H1 (cell line): Measurements from ENCODE around the gene LKAAEAR1. TPM values are rescaled to one million over a fixed set of nuclear protein-coding genes. Genes with fewer than 3 reads are reported as not detected.

Experiments
- CTCF ChIA-PET: fragments of 300-600 bp; sonication (Branson Sonifier 250); formaldehyde crosslinking; loops from one replicate; lab custom pipeline; 2021; ENCODE audit not compliant: partially characterized antibody; lab: Charles Lee
- POLR2A ChIA-PET: fragments of 300-600 bp; sonication (Branson Sonifier 250); formaldehyde crosslinking; loops from one replicate; lab custom pipeline; 2021; ENCODE audit warnings: inconsistent platforms; ENCODE audit not compliant: partially characterized antibody; lab: Charles Lee
- DNase-seq, 2 experiments: peaks; one replicate each; pipeline versions ENCODE4 v3.0.0 to v3.0.0-alpha.2; 2010 to 2022; ENCODE audit warnings: low spot score in 2 of 2, low read depth in 1 of 2, mixed read lengths in 1 of 2
- FAIRE-seq: peaks from 2 replicates; lab custom pipeline; 2011; peaks lifted over from hg19 to GRCh38; lab: Jason Lieb, UNC
- H2AFZ ChIP-seq: 2 replicates; pipeline ENCODE4 v1.8.1; 2012; ENCODE audit warnings: low read length, inconsistent platforms
- H2AK5ac ChIP-seq: 2 replicates; pipeline ENCODE4 v1.6.1; 2013; ENCODE audit warnings: low read depth, low read length
- H2BK120ac ChIP-seq: replicated peaks from 2 replicates; pipeline ENCODE3; 2013; ENCODE audit warnings: low read depth, low read length, inconsistent platforms
- H2BK12ac ChIP-seq: 2 replicates; pipeline ENCODE4 v1.6.1; 2013; ENCODE audit warnings: low read depth, low read length
- H2BK15ac ChIP-seq: 2 replicates; pipeline ENCODE4 v1.6.1; 2013; ENCODE audit warnings: low read length
- H2BK20ac ChIP-seq: 2 replicates; pipeline ENCODE4 v1.6.1; 2013; ENCODE audit warnings: low read length
- H2BK5ac ChIP-seq: 2 replicates; pipeline ENCODE4 v1.6.1; 2013; ENCODE audit warnings: low read depth, low read length
- H3K14ac ChIP-seq: 2 replicates; pipeline ENCODE4 v1.6.1; 2013; ENCODE audit warnings: inconsistent platforms; ENCODE audit not compliant: insufficient read length
- H3K18ac ChIP-seq: 2 replicates; pipeline ENCODE4 v1.6.1; 2013; ENCODE audit warnings: low read length; ENCODE audit errors: extremely low read depth
- H3K23ac ChIP-seq: 2 replicates; pipeline ENCODE4 v1.6.1; 2013; ENCODE audit warnings: inconsistent platforms; ENCODE audit not compliant: insufficient read length
- H3K23me2 ChIP-seq: 2 replicates; pipeline ENCODE4 v1.6.1; 2013; ENCODE audit warnings: low read depth, low read length
- H3K27ac ChIP-seq: 2 replicates; pipeline ENCODE4 v1.6.1; 2011; ENCODE audit warnings: low read depth, low read length, inconsistent platforms
- H3K27me3 ChIP-seq, 4 experiments: replicated peaks in 1 of 4; 1 replicate in 1 of 4; 2 replicates in 3 of 4; pipeline versions ENCODE4 v1.6.1 to v1.8.1; 2011 to 2013; ENCODE audit warnings: low read length in 3 of 4, mild to moderate bottlenecking in 3 of 4, inconsistent platforms in 2 of 4, mixed read lengths in 2 of 4, moderate library complexity in 1 of 4; ENCODE audit not compliant: control insufficient read depth in 3 of 4, insufficient read depth in 3 of 4; ENCODE audit errors: extremely low read depth in 1 of 4
- H3K36me3 ChIP-seq, 4 experiments: 2 replicates each; pipeline versions ENCODE4 v1.6.1 to v1.8.1; 2011 to 2013; ENCODE audit warnings: mild to moderate bottlenecking in 4 of 4, low read length in 3 of 4, moderate library complexity in 2 of 4, control low read depth in 1 of 4, inconsistent platforms in 1 of 4; ENCODE audit not compliant: insufficient read depth in 4 of 4, control insufficient read depth in 2 of 4
- H3K4ac ChIP-seq: replicated peaks from 2 replicates; pipeline ENCODE3; 2013; ENCODE audit warnings: low read length, low read depth, mixed read lengths, inconsistent platforms; ENCODE audit not compliant: insufficient read length
- H3K4me1 ChIP-seq, 4 experiments: replicated peaks in 1 of 4; 1 replicate in 1 of 4; 2 replicates in 3 of 4; pipeline versions ENCODE4 v1.6.1 to v1.8.1; 2011 to 2013; ENCODE audit warnings: low read length in 3 of 4, inconsistent platforms in 2 of 4, mixed read lengths in 1 of 4; ENCODE audit not compliant: insufficient read depth in 4 of 4, control insufficient read depth in 3 of 4
- H3K4me2 ChIP-seq, 2 experiments: 2 replicates each; pipeline versions ENCODE4 v1.6.1 to v1.8.1; 2011 to 2013; ENCODE audit warnings: low read depth in 2 of 2, low read length in 2 of 2, control low read depth in 1 of 2, inconsistent platforms in 1 of 2, mild to moderate bottlenecking in 1 of 2; ENCODE audit not compliant: insufficient read depth in 1 of 2
- H3K4me3 ChIP-seq, 4 experiments: fragments of 200-600, 300-600 bp in 1 of 4; sonication (generic), shearing (Covaris generic), sonication (Bioruptor Twin) in 1 of 4; 2 replicates each; pipeline versions ENCODE4 v1.5.1 to v1.8.1; 2011 to 2016; ENCODE audit warnings: low read length in 4 of 4, low read depth in 3 of 4, control low read depth in 2 of 4, inconsistent platforms in 2 of 4, mild to moderate bottlenecking in 2 of 4, mixed read lengths in 1 of 4, moderate library complexity in 1 of 4; ENCODE audit not compliant: insufficient read depth in 2 of 4; ENCODE audit errors: extremely low read depth in 1 of 4
- H3K56ac ChIP-seq: replicated peaks from 2 replicates; pipeline ENCODE3; 2013; ENCODE audit warnings: low read depth, mild to moderate bottlenecking, mixed read lengths, low read length, inconsistent platforms; ENCODE audit not compliant: insufficient read length
- H3K79me1 ChIP-seq: 2 replicates; pipeline ENCODE4 v1.6.1; 2013; ENCODE audit warnings: low read depth, low read length, control low read depth
- H3K79me2 ChIP-seq, 2 experiments: 2 replicates each; pipeline versions ENCODE4 v1.6.1 to v1.8.1; 2012 to 2013; ENCODE audit warnings: low read length in 2 of 2, mild to moderate bottlenecking in 2 of 2, inconsistent platforms in 1 of 2; ENCODE audit not compliant: insufficient read depth in 2 of 2, control insufficient read depth in 1 of 2
- H3K9ac ChIP-seq, 4 experiments: replicated peaks in 1 of 4; 1 replicate in 1 of 4; 2 replicates in 3 of 4; pipeline versions ENCODE4 v1.6.1 to v1.8.1; 2011 to 2013; ENCODE audit warnings: low read depth in 3 of 4, low read length in 3 of 4, control low read depth in 2 of 4, mild to moderate bottlenecking in 2 of 4, moderate library complexity in 2 of 4, inconsistent platforms in 1 of 4; ENCODE audit errors: extremely low read depth in 1 of 4
- H3K9me3 ChIP-seq, 2 experiments: 2 replicates each; pipeline versions ENCODE4 v1.6.1 to v1.8.1; 2012 to 2013; ENCODE audit warnings: mild to moderate bottlenecking in 2 of 2, moderate library complexity in 2 of 2, control low read depth in 1 of 2, inconsistent platforms in 1 of 2, low read depth in 1 of 2, low read length in 1 of 2, mixed read lengths in 1 of 2; ENCODE audit not compliant: insufficient read depth in 2 of 2
- H4K20me1 ChIP-seq, 2 experiments: replicated peaks in 1 of 2; 2 replicates each; pipeline versions ENCODE3 to v1.8.1; 2011 to 2013; ENCODE audit warnings: inconsistent platforms in 2 of 2, low read length in 2 of 2, mild to moderate bottlenecking in 1 of 2; ENCODE audit not compliant: insufficient read depth in 2 of 2, control insufficient read depth in 1 of 2
- H4K5ac ChIP-seq: 2 replicates; pipeline ENCODE4 v1.6.1; 2013; ENCODE audit warnings: low read length, low read depth, mixed read lengths, inconsistent platforms; ENCODE audit not compliant: insufficient read length
- H4K8ac ChIP-seq: 2 replicates; pipeline ENCODE4 v1.8.0; 2013; ENCODE audit warnings: mild to moderate bottlenecking, moderate library complexity, low read length, inconsistent platforms; ENCODE audit not compliant: insufficient read depth; ENCODE audit errors: extremely low read depth
- H4K91ac ChIP-seq: replicated peaks from 2 replicates; pipeline ENCODE3; 2013; ENCODE audit warnings: low read length, mixed read lengths, inconsistent platforms; ENCODE audit not compliant: insufficient read length
- POU5F1 ChIP-seq: IDR thresholded peaks from 2 replicates; pipeline ENCODE4 v1.6.1; 2011; ENCODE audit warnings: low read depth, mild to moderate bottlenecking, low read length, moderate library complexity
- SIN3A ChIP-seq, 2 experiments: IDR thresholded peaks in 1 of 2; conservative IDR thresholded peaks in 1 of 2; 2 replicates each; pipeline ENCODE4 v1.6.1; 2011 to 2012; ENCODE audit warnings: low read length in 2 of 2, improper control_type of control experiment in 1 of 2, low read depth in 1 of 2, mild to moderate bottlenecking in 1 of 2
- SP4 ChIP-seq: IDR thresholded peaks from 2 replicates; pipeline ENCODE4 v1.6.1; 2012; ENCODE audit warnings: low read length, inconsistent platforms
- TEAD4 ChIP-seq: IDR thresholded peaks from 2 replicates; pipeline ENCODE4 v1.6.1; 2012; ENCODE audit warnings: low read depth, low read length, inconsistent platforms, mixed read lengths
- WGBS, 2 experiments: shearing (Covaris generic) in 1 of 2; methylation state at CpG; one replicate each; pipeline versions ENCODE4 v1.1.6 to v1.1.7; 2013 to 2015; ENCODE audit warnings: low lambda C conversion rate in 2 of 2, mixed read lengths in 2 of 2, inconsistent platforms in 1 of 2, low coverage in 1 of 2, missing lambda C conversion rate in 1 of 2; ENCODE audit not compliant: insufficient replicate concordance in 2 of 2, insufficient coverage in 1 of 2, insufficient read length in 1 of 2; ENCODE audit errors: extremely low coverage in 1 of 2, missing lambda C conversion rate in 1 of 2; 5-methylcytosine and 5-hydroxymethylcytosine counted together
- polyA plus RNA-seq, 7 experiments: library from polyadenylated mRNA; depleted of rRNA in 3 of 7; stranded (reverse) in 5 of 7; unstranded in 2 of 7; fragments of >200 nt in 5 of 7; fragments of 200-250 nt in 2 of 7; gene quantifications; 1 replicate in 5 of 7; 2 replicates in 1 of 7; 4 replicates in 1 of 7; pipeline versions ENCODE4 v1.2.1 to v1.2.3, GENCODE V29; 2011 to 2013; ENCODE audit warnings: missing spikeins in 2 of 7, mixed read lengths in 2 of 7
- total RNA-seq: library from RNA; stranded (reverse); fragmentation: NEBNext Ultra II Directional; extraction: Animal tissue kit (Norgen Biotek cat#: 25700); gene quantifications from 2 replicates; pipeline ENCODE4 v1.2.1, GENCODE V29; 2021

The LKAAEAR1 gene
- total and polyA plus RNA-seq, 2 of the 8 experiments (the other 6 are each of a cell fraction or from before 2014, with no cell fraction given), result 0.41 to 0.53 TPM

DNA sequence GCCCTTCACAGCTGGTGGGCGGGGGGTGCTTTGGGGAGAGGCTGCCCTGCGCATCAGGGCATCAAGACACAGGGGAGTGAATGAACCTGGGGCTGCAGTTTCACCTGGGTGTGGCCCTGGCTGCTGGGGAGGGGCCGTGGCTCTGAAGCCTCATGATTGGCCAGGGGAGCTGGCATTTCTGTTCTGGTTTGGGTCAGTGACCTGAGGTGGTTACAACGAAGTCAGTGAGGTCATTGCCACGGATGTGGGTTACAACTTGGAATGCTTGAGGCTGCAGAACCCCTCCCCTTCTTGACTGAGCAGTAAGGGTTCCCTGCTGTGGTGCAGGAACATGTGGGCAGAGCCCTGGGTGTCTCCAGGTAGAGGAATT is 18.2 kb downstream of the LKAAEAR1 start:
- Histone ChIP-seq H2AFZ (no peak overlapping the region), H4K8ac (no peak overlapping the region), H3K14ac (no peak overlapping the region), H3K4me2 (0 out of 4 replicates have a peak overlapping the region, but pooled peaks of 1 of the 2 experiments have one; percentile 1), H3K18ac (no peak overlapping the region), H3K56ac (no peak overlapping the region), H2BK120ac (no peak overlapping the region), H2BK20ac (no peak overlapping the region), H4K5ac (no peak overlapping the region), H3K23me2 (peaks cover 2% of the 10 kb centered on the region; the same call in 1 of the 2 replicates), H3K4me3 (no peak overlapping the region), H3K27ac (no peak overlapping the region), H2AK5ac (no peak overlapping the region), H3K9me3 (no peaks in the 10 kb centered on the region), H2BK5ac (0 out of 2 replicates have a peak overlapping the region, but pooled peaks have one; percentile 44), H3K79me2 (no peaks in the 10 kb centered on the region), H4K91ac (no peak overlapping the region), H3K4me1 (peaks cover 3 to 20% (median 10%) of the 10 kb centered on the region in 4 experiments), H3K36me3 (no peaks in the 10 kb centered on the region), H4K20me1 (peaks cover 2 to 9% of the 10 kb centered on the region in 2 experiments), H3K4ac (no peak overlapping the region), H3K27me3 (no peaks in the 10 kb centered on the region), H3K23ac (no peak overlapping the region), H2BK15ac (peak overlapping the region; percentile 65; the same call in 1 of the 2 replicates), H3K79me1 (no peaks in the 10 kb centered on the region), H3K9ac (no peak overlapping the region), H2BK12ac (no peak overlapping the region)
- DNase-seq, result no peak
- TF ChIP-seq SIN3A (conservative IDR thresholded peaks at IDR 0.05 in 1 of 2, IDR thresholded peaks at IDR 0.05 in 1 of 2; ENCODE audit: low read depth in 1 of 2, low read length in 2 of 2) (0 out of 4 replicates have a peak, but pooled peaks of 1 of the 2 experiments have one; percentile 23), TEAD4 (no peak), POU5F1 (no peak), SP4 (no peak)
- POLR2A ChIA-PET, result interaction anchor here (0.8 to 4.5 kb wide), 6 partner anchors 8 to 86 kb away, joined by 3 to 27 read pairs (median 4); partner anchors contain the start of genes OPRL1, PRPF6 and RGS19
- 46% methylated on average over 5 of the region's 5 CpGs; no CpG with 5 or more reads in 1 of the 2 experiments for WGBS, 2 experiments
- no peak for FAIRE-seq
- CTCF ChIA-PET, result interaction anchor here (0.6 to 2.5 kb wide), 7 partner anchors 9 to 301 kb away, joined by 3 to 17 read pairs (median 4); partner anchors contain the start of genes OPRL1 and RGS19
